SH-SY5Y (cell line): Measurements from ENCODE around the gene CSNK2A1.

ENCODE experiments used
- GATA2 ChIP-seq: IDR thresholded peaks from 2 replicates; pipeline ENCODE4 v1.6.1; 2011; ENCODE audit warnings: mild to moderate bottlenecking, low read depth, low read length
- GATA3 ChIP-seq: IDR thresholded peaks from 2 replicates; pipeline ENCODE4 v1.6.1; 2011; ENCODE audit warnings: low read depth, mild to moderate bottlenecking, low read length, moderate library complexity

DNA sequence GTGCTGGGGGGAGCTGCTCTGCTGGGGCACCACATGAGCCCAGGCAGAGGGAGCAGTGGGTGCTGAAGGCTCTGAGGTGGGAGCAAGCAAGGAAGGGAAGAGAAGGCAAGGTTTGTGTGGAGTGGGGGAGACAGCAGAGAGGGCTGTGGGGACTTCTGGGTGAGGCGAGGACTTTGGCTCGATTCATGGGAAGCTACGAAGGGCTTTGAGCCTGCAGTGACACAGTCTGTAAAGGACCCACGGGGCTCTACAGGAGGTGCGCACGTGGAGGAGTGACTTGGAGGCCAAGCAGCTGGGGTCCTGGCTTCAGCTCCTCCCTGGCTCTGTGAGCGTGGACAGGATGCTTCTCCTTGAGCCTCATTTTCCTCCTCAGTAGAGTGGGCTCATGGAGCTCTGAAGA, 29.1 kb upstream of the CSNK2A1 start:
- TF ChIP-seq GATA2 (no peak), GATA3 (no peak)
